Stimulated activated CD4-positive, alpha-beta T cell treated with anti-CD3 and anti-CD28 coated beads, TNF-alpha, amount 100 ng/mL, for 48 hours (primary cell): Measurements from ENCODE around the gene KAZN.

ENCODE experiments used
- DNase-seq, 3 donors: peaks; one replicate each; pipeline ENCODE4 v3.0.0-alpha.2; 2020; ENCODE audit warnings: low read depth in 3 of 3

KAZN gene

GRCh38 chr1:14647777-14648176 lies 49.3 kb downstream of the KAZN start:
- DNase-seq: no peak

GRCh38 chr1:14648391-14648790 lies 49.9 kb downstream of the KAZN start:
- no peak for DNase-seq

- DNase-seq: no peak
Measured at GRCh38 chr1:14648896-14649855, 50.7 kb downstream of the KAZN start.

- no peak for DNase-seq
Measured at GRCh38 chr1:14649976-14650375, 51.5 kb downstream of the KAZN start.

- no peak for DNase-seq
Measured at GRCh38 chr1:14650951-14651350, 52.5 kb downstream of the KAZN start.

- DNase-seq: no peak
Measured at GRCh38 chr1:14652840-14653239, 54.4 kb downstream of the KAZN start.

GRCh38 chr1:14653461-14653960 lies 55.0 kb downstream of the KAZN start:
- no peak for DNase-seq

- no peak for DNase-seq
Measured at GRCh38 chr1:14654554-14654953, 56.1 kb downstream of the KAZN start.

GRCh38 chr1:14655385-14655784 lies 56.9 kb downstream of the KAZN start:
- DNase-seq: no peak

GRCh38 chr1:14656384-14656937 lies 58.0 kb downstream of the KAZN start:
- DNase-seq: no peak

- DNase-seq: no peak
Measured at GRCh38 chr1:14658642-14659041, 60.2 kb downstream of the KAZN start.

GRCh38 chr1:14659913-14660312 lies 61.4 kb downstream of the KAZN start:
- DNase-seq: no peak

GRCh38 chr1:14660801-14661200 lies 62.3 kb downstream of the KAZN start:
- DNase-seq: no peak

- no peak for DNase-seq
Measured at GRCh38 chr1:14661222-14661621, 62.7 kb downstream of the KAZN start.

- DNase-seq: no peak
Measured at GRCh38 chr1:14662116-14662515, 63.6 kb downstream of the KAZN start.

- DNase-seq: no peak
Measured at GRCh38 chr1:14663773-14664172, 65.3 kb downstream of the KAZN start.

GRCh38 chr1:14666373-14666772 lies 67.9 kb downstream of the KAZN start:
- no peak for DNase-seq

- no peak for DNase-seq
Measured at GRCh38 chr1:14666962-14667650, 68.6 kb downstream of the KAZN start.

- DNase-seq: no peak
Measured at GRCh38 chr1:14667651-14667984, 69.1 kb downstream of the KAZN start.

- DNase-seq: no peak
Measured at GRCh38 chr1:14668538-14668937, 70.1 kb downstream of the KAZN start.

GRCh38 chr1:14672005-14672404 lies 73.5 kb downstream of the KAZN start:
- DNase-seq: no peak

- DNase-seq: no peak
Measured at GRCh38 chr1:14674030-14674429, 75.5 kb downstream of the KAZN start.

- DNase-seq: no peak
Measured at GRCh38 chr1:14676400-14676799, 77.9 kb downstream of the KAZN start.
